SK-N-MC (cell line): ENCODE data around the gene PPP2R3B.

Source experiments
- EZH2 ChIP-seq: fragments of 200-600 bp; sonication (generic); IDR thresholded peaks from one replicate; pipeline ENCODE4 v1.6.1; 2017; ENCODE audit warnings: antibody characterized with exemption
- FOXP2 ChIP-seq: optimal IDR thresholded peaks from 2 replicates; pipeline ENCODE3; 2011; ENCODE audit warnings: mild to moderate bottlenecking, moderate library complexity; ENCODE audit not compliant: insufficient read depth; ENCODE audit errors: extremely low read length, control extremely low read depth
- POLR2AphosphoS5 ChIP-seq: IDR thresholded peaks from 2 replicates; pipeline ENCODE4 v1.6.1; 2012; ENCODE audit warnings: mild to moderate bottlenecking, low read depth, low read length, borderline replicate concordance

- TF ChIP-seq EZH2 (no peak), POLR2AphosphoS5 (no peak), FOXP2 (no peak)
Observed at GRCh38 chrX:394830-395229, 8.1 kb upstream of the PPP2R3B start.
